Prostate gland (tissue), 2 donors: Measurements from ENCODE around the gene INO80D.

Experiments used
- POLR2A ChIP-seq: fragments of 450-650 bp; IDR thresholded peaks from one replicate; pipeline ENCODE4 v1.6.1; 2016; ENCODE audit warnings: antibody characterized with exemption, mild to moderate bottlenecking
- TF ChIP-seq, protein P1 (sequence below), 4 experiments: fragments of 200-600 bp in 2 of 4; fragments of 450-650 bp in 2 of 4; sonication (generic) in 2 of 4; IDR thresholded peaks; 1 replicate in 3 of 4; 2 replicates in 1 of 4; pipeline ENCODE4 v1.5.1; 2016 to 2019; ENCODE audit warnings: antibody characterized with exemption in 4 of 4, mild to moderate bottlenecking in 2 of 4, moderate library complexity in 2 of 4

DNA sequence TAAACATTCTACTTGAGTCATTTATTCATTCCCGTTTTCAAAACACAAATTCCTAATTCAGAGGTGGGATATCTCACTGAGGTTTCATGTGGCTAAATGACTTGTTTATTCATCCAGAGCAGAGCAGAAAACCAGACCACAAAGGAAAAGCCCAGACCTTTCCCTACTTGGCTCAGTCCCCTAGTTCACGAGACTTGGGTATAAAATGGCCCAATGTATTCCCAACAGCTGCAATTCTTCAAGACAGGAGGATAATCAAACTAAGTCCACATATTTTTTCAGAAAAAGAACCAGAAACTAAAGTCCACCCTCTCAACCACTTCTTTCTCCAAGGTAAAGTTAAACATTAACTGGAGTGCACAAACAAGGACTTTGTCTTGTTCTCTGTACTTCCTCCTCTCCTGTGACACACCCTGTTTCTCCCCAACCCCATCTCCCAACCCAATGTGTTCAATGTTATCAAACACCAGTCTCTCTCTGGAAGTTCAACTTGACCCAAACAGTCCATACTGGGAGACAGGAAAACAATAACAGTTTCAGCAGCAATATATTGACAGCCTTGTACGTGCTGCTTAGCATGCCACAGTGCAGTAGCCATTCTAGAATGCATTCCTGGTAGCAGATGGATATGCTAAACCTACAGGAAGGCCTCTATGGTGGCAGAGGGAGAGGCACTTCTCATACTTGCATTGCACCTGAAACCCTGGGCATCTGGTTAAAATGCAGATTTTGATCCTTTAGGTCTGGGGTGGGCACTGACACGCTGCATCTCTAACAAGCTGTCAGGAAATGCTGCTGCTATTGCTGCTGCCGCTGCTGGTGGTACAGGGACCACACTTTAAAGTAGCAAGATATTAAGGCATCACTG lies 110.7 kb downstream of the INO80D start:
- TF ChIP-seq, protein P1, sequence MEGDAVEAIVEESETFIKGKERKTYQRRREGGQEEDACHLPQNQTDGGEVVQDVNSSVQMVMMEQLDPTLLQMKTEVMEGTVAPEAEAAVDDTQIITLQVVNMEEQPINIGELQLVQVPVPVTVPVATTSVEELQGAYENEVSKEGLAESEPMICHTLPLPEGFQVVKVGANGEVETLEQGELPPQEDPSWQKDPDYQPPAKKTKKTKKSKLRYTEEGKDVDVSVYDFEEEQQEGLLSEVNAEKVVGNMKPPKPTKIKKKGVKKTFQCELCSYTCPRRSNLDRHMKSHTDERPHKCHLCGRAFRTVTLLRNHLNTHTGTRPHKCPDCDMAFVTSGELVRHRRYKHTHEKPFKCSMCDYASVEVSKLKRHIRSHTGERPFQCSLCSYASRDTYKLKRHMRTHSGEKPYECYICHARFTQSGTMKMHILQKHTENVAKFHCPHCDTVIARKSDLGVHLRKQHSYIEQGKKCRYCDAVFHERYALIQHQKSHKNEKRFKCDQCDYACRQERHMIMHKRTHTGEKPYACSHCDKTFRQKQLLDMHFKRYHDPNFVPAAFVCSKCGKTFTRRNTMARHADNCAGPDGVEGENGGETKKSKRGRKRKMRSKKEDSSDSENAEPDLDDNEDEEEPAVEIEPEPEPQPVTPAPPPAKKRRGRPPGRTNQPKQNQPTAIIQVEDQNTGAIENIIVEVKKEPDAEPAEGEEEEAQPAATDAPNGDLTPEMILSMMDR (IDR thresholded peaks at IDR 0.05): no peak
- TF ChIP-seq POLR2A: no peak
